HG03565 (cell line): Measurements from ENCODE around the gene POC1A.
A peak's percentile ranks its signal among the peaks of the same experiment; 100 is the strongest.

ENCODE experiments used
- ATAC-seq: cut with Tn5 transposase; IDR thresholded peaks from one replicate; pipeline ENCODE4 v1.9.1; 2021; ENCODE audit warnings: mild to moderate bottlenecking, moderate library complexity; ENCODE audit not compliant: unreplicated experiment

Gene POC1A

GRCh38 chr3:52154135-52155094 is at the start of gene POC1A:
Gene POC1A, minus strand, starts transcription at chr3:52154423. Its CDS starts 51 bp downstream, at chr3:52154372.
- peak; percentile 59 for ATAC-seq

GRCh38 chr3:52203701-52204100 is 49.5 kb upstream of the POC1A start:
- ATAC-seq, result no peak

GRCh38 chr3:52202384-52203077 is 48.3 kb upstream of the POC1A start:
- no peak for ATAC-seq

GRCh38 chr3:52200981-52201679 is 46.9 kb upstream of the POC1A start:
- no peak for ATAC-seq

GRCh38 chr3:52198643-52199608 is 44.7 kb upstream of the POC1A start:
- ATAC-seq, result no peak

GRCh38 chr3:52197842-52198625 is 43.8 kb upstream of the POC1A start, which contains the start of gene ALAS1:
Gene ALAS1, plus strand, starts transcription at chr3:52198160. Its CDS starts 1,082 bp downstream, at chr3:52199242.
- peak; percentile 73 for ATAC-seq

- ATAC-seq, result no peak
Observed at GRCh38 chr3:52197499-52197841, 43.2 kb upstream of the POC1A start.

- no peak for ATAC-seq
Observed at GRCh38 chr3:52196977-52197376, 42.8 kb upstream of the POC1A start.

- no peak for ATAC-seq
Observed at GRCh38 chr3:52195823-52196331, 41.7 kb upstream of the POC1A start.

GRCh38 chr3:52195291-52195597 is 41.0 kb upstream of the POC1A start:
- no peak for ATAC-seq

GRCh38 chr3:52194485-52195290 is 40.5 kb upstream of the POC1A start:
- ATAC-seq, result no peak

- no peak for ATAC-seq
Observed at GRCh38 chr3:52193065-52193464, 38.8 kb upstream of the POC1A start.

GRCh38 chr3:52191663-52192062 is 37.4 kb upstream of the POC1A start:
- no peak for ATAC-seq

- no peak for ATAC-seq
Observed at GRCh38 chr3:52190294-52191074, 36.3 kb upstream of the POC1A start.

GRCh38 chr3:52188556-52188955 is 34.3 kb upstream of the POC1A start:
- no peak for ATAC-seq

- no peak for ATAC-seq
Observed at GRCh38 chr3:52186729-52187128, 32.5 kb upstream of the POC1A start.

- ATAC-seq, result no peak
Observed at GRCh38 chr3:52185837-52186236, 31.6 kb upstream of the POC1A start.

GRCh38 chr3:52185311-52185710 is 31.1 kb upstream of the POC1A start:
- ATAC-seq, result no peak
